Mammary epithelial cell (primary cell): ENCODE measurements around the gene CYP24A1.

ENCODE experiments used
- EZH2 ChIP-seq: IDR thresholded peaks from 2 replicates; pipeline ENCODE4 v1.6.1; 2012; ENCODE audit warnings: low read length, inconsistent platforms, borderline replicate concordance
- TF ChIP-seq, protein P1 (sequence below), 2 donors: IDR thresholded peaks in 1 of 2; conservative IDR thresholded peaks in 1 of 2; 2 replicates each; pipeline ENCODE4 v1.5.1; 2011 to 2012; ENCODE audit warnings: inconsistent platforms in 2 of 2, low read length in 2 of 2, mild to moderate bottlenecking in 2 of 2, control low read depth in 1 of 2, low read depth in 1 of 2; ENCODE audit not compliant: insufficient read depth in 1 of 2; ENCODE audit errors: extremely low read depth in 1 of 2

- TF ChIP-seq, protein P1, sequence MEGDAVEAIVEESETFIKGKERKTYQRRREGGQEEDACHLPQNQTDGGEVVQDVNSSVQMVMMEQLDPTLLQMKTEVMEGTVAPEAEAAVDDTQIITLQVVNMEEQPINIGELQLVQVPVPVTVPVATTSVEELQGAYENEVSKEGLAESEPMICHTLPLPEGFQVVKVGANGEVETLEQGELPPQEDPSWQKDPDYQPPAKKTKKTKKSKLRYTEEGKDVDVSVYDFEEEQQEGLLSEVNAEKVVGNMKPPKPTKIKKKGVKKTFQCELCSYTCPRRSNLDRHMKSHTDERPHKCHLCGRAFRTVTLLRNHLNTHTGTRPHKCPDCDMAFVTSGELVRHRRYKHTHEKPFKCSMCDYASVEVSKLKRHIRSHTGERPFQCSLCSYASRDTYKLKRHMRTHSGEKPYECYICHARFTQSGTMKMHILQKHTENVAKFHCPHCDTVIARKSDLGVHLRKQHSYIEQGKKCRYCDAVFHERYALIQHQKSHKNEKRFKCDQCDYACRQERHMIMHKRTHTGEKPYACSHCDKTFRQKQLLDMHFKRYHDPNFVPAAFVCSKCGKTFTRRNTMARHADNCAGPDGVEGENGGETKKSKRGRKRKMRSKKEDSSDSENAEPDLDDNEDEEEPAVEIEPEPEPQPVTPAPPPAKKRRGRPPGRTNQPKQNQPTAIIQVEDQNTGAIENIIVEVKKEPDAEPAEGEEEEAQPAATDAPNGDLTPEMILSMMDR (conservative IDR thresholded peaks at IDR 0.05 in 1 of 2, IDR thresholded peaks at IDR 0.05 in 1 of 2; ENCODE audit: extremely low read depth in 1 of 2, insufficient read depth in 1 of 2, low read depth in 1 of 2, low read length in 2 of 2), result no peak
- TF ChIP-seq EZH2, result no peak
Observed at GRCh38 chr20:54116550-54117235, 57.1 kb downstream of the CYP24A1 start.
